Measurements from ENCODE around the gene STK32B. TPM values are rescaled to one million over a fixed set of nuclear protein-coding genes. Genes with fewer than 3 reads are reported as not detected.
"Not testable (repeated sequence)": the region's sequence is repeated elsewhere in the genome, so short reads cannot be mapped to it uniquely, and the experiment has no call there.

Gene STK32B
- total RNA-seq, result not detected

DNA sequence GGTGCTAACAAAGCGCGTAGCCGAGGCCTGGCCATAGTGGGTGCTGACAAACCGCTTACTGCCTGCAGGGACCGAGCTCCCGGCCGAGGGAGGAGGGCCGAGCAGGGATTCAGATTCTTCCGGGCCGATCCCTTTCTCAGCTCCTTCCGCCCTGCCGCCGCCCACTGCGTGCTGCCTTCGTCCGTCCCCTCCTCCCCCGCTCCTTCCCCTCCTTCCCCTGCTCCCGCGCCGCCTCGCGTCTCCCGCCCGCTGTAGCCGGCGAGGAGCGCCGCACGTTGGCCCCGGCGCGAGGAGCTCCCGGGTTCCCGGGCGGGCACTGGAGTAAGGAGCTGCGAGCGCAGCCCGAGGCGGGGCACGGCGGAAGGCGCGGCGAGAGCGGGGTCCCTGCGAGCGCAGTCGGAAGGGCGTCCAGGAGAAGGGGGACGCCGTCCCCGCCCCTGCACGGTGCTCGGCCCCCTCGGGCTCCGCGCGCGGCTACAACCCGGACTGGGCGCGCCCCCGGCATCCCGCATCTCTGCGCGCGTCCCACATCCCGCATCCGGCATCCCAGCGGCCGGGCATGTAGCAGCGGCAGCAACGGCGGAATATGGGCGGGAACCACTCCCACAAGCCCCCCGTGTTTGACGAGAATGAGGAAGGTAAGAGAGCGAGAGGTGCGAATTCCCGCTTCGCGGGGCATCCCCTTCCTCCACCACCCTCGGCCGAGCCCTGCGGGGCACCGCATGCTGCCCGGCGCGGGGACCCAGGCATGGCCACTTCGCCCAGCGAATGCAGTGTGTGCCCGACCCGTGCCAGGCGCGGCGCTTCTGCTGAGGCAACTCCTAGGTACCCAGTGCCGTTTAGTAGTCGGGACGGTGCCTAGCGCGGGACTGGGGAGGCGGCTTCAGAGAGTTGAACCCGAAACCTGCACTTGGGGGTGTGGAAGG is at the start of gene STK32B:
Gene STK32B, plus strand, starts transcription at position 203 of the 926 bp plus-strand sequence.
- Mint-ChIP-seq H3K36me3 (no peaks in the 10 kb centered on the region), H3K27me3 (peaks cover 30 to 33% of the 10 kb centered on the region in 2 donors), H3K27ac (no peak within 1 kb of the TSS), H3K4me1 (ENCODE audit: low read depth in 2 of 2) (peaks cover 5 to 13% of the 10 kb centered on the region in 2 donors), H3K4me3 (peak within 1 kb of the TSS; percentile 81), H3K9me3 (no peaks in the 10 kb centered on the region)
- DNase-seq (ENCODE audit: low spot score), result no peak
- peak; percentile 59 to 79 for ATAC-seq

DNA sequence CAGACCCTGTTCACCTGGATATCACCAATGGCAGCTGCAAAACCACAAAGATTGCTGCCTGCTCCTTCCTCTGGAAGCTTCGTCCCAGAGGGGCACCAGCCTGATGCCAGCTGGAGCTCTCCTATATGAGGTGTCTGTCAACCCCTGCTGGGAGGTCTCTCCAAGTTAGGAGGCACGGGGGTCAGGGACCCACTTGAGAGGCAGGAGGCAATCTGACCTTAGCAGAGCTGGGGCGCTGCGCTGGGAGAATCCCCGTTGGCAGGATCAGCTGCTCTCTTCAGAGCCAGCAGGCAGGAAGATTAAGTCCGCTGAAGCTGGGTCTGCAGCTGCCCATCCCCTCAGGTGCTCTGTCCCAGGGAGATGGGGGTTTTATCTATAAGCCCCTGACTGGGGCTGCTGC is 49.6 kb upstream of the STK32B start:
- peaks cover 40 to 49% of the 10 kb centered on the region in 2 donors for H3K27me3 Mint-ChIP-seq
- H3K27ac Mint-ChIP-seq; H3K36me3 Mint-ChIP-seq; H3K9me3 Mint-ChIP-seq; H3K4me3 Mint-ChIP-seq; DNase-seq (ENCODE audit: low spot score); ATAC-seq; H3K4me1 Mint-ChIP-seq (ENCODE audit: low read depth in 2 of 2): not testable (repeated sequence)

- ATAC-seq, result no peak
- Mint-ChIP-seq H3K27me3 (peaks cover 47 to 53% of the 10 kb centered on the region in 2 donors), H3K4me3 (no peak overlapping the region), H3K9me3 (no peaks in the 10 kb centered on the region), H3K36me3 (no peaks in the 10 kb centered on the region), H3K4me1 (ENCODE audit: low read depth in 2 of 2) (no peaks in the 10 kb centered on the region), H3K27ac (no peak overlapping the region)
- no peak for DNase-seq (ENCODE audit: low spot score)
Measured at GRCh38 chr4:5003372-5003857, 47.9 kb upstream of the STK32B start.

DNA sequence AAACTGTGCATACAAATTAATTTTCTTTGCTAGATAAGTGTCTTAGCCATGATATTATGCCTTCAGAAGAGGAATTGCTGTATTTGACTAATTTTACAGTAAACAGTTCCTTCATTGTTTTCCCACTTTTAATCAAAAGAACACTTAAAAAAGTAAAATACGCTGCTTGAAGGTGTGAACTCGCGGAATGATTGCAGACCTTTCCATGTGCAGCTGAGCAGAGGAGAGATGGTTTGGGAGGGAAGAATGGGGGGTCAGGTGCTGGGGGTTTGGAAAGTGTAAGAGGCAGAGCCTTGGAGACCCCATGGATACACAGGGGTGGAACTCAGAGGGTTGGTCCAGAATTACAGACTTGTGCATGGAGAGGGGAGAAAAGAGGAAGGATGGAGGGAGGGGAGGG is 47.4 kb upstream of the STK32B start:
- H3K27ac Mint-ChIP-seq, result no peak overlapping the region
- no peaks in the 10 kb centered on the region for H3K4me1 Mint-ChIP-seq (ENCODE audit: low read depth in 2 of 2)
- no peaks in the 10 kb centered on the region for H3K9me3 Mint-ChIP-seq
- ATAC-seq, result no peak
- no peaks in the 10 kb centered on the region for H3K36me3 Mint-ChIP-seq
- peaks cover 46 to 56% of the 10 kb centered on the region in 2 donors for H3K27me3 Mint-ChIP-seq
- no peak overlapping the region for H3K4me3 Mint-ChIP-seq
- no peak for DNase-seq (ENCODE audit: low spot score)

DNA sequence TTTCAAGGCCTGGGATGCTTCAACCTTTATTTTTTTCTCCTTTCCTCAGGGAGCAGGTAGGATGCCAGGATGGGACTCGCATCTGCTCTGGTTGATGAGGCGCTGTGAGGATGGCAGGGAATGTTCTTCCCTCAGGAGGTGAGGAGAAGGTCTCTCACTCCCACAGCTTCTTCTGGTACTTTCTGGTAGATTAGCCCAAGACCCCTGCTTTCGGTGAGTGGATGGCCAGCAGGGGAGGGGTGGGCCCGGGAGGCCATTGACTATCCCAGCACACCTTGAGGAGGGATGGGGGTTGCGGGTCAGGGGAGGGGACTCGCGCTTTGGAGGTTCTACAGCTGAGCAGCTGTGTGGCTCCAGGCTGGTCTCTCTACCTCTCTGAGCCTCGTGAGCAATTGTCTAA is 46.8 kb upstream of the STK32B start:
- no peak for ATAC-seq

GRCh38 chr4:5006932-5007331 is 44.3 kb upstream of the STK32B start:
- not testable (repeated sequence) for DNase-seq (ENCODE audit: low spot score); H3K27ac Mint-ChIP-seq; H3K4me1 Mint-ChIP-seq (ENCODE audit: low read depth in 2 of 2); H3K4me3 Mint-ChIP-seq; H3K9me3 Mint-ChIP-seq; H3K36me3 Mint-ChIP-seq; ATAC-seq
- peaks cover 44 to 55% of the 10 kb centered on the region in 2 donors for H3K27me3 Mint-ChIP-seq

More for the DNA sequence above, 46.8 kb upstream of the STK32B start:
- Mint-ChIP-seq H3K4me1 (ENCODE audit: low read depth in 2 of 2) (no peaks in the 10 kb centered on the region), H3K27ac (no peak overlapping the region), H3K4me3 (no peak overlapping the region), H3K9me3 (no peaks in the 10 kb centered on the region), H3K27me3 (peaks cover 44 to 56% of the 10 kb centered on the region in 2 donors), H3K36me3 (no peaks in the 10 kb centered on the region)
- DNase-seq (ENCODE audit: low spot score), result no peak

DNA sequence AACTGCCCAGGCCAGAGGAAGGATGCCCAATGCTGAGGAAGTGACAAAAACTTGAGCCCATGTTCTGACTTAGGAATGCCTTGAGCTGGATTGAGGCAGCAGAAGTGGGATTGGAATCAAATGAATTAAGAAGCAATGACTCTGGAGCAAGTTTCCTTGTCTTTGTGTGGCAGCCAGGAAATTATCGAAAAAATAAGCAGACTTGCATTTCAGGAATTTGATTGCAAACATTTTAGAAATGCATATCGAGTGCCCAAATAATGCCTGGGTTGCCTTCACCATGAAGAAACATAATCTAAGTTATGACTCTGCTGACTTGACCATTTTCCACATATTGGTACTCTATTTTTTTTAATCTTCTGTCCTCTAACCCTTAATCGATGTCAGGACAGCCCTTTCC is 41.5 kb upstream of the STK32B start:
- Mint-ChIP-seq H3K4me3 (no peak overlapping the region), H3K4me1 (ENCODE audit: low read depth in 2 of 2) (no peaks in the 10 kb centered on the region), H3K27ac (no peak overlapping the region), H3K9me3 (no peaks in the 10 kb centered on the region), H3K36me3 (no peaks in the 10 kb centered on the region), H3K27me3 (peaks cover 34 to 54% of the 10 kb centered on the region in 2 donors)
- DNase-seq (ENCODE audit: low spot score), result no peak
- ATAC-seq, result no peak

GRCh38 chr4:5010984-5011383 is 40.3 kb upstream of the STK32B start:
- Mint-ChIP-seq H3K9me3 (no peaks in the 10 kb centered on the region), H3K4me3 (no peak overlapping the region), H3K27ac (no peak overlapping the region), H3K27me3 (peaks cover 33 to 54% of the 10 kb centered on the region in 2 donors), H3K4me1 (ENCODE audit: low read depth in 2 of 2) (no peaks in the 10 kb centered on the region), H3K36me3 (no peaks in the 10 kb centered on the region)
- ATAC-seq (no peak), DNase-seq (ENCODE audit: low spot score) (no peak)

DNA sequence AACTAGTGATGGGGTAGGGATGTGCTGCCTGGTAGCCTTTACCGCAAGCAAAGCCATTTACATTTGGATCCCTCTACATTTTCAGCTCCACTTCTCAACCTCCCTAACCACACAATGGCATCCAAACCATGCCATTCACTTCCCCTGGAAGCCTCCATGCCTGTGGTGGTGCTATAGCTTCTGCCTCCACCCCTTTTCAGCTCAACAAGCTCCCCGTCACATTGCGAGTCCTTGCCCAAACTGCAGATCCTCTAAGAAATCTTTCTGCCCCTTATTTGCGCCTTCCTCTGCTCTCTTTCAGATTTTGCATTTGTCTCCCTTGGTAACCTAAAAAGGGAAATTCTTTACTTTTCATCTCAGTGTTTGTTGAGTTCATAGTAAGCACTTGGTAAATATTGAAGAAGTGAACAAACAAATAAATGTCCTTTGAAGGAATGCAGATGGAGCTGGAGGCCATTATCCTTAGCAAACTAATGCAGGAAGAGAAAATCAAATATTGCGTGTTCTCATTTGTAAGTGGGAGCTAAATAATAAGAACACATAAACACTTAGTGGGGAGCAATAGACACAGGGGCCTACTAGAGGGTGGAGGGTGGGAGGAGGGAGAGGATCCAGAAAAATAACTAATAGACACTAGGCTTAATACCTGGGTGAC is 38.9 kb upstream of the STK32B start:
- Mint-ChIP-seq H3K4me3 (no peak overlapping the region), H3K27me3 (peaks cover 29 to 43% of the 10 kb centered on the region in 2 donors), H3K9me3 (no peaks in the 10 kb centered on the region), H3K27ac (no peak overlapping the region), H3K36me3 (no peaks in the 10 kb centered on the region), H3K4me1 (ENCODE audit: low read depth in 2 of 2) (no peaks in the 10 kb centered on the region)
- DNase-seq (ENCODE audit: low spot score) (no peak), ATAC-seq (no peak)

- H3K4me3 Mint-ChIP-seq, result no peak overlapping the region
- no peak overlapping the region for H3K27ac Mint-ChIP-seq
- H3K27me3 Mint-ChIP-seq, result peaks cover 26 to 46% of the 10 kb centered on the region in 2 donors
- H3K9me3 Mint-ChIP-seq, result no peaks in the 10 kb centered on the region
- no peaks in the 10 kb centered on the region for H3K4me1 Mint-ChIP-seq (ENCODE audit: low read depth in 2 of 2)
- DNase-seq (ENCODE audit: low spot score), result no peak
- no peaks in the 10 kb centered on the region for H3K36me3 Mint-ChIP-seq
- no peak for ATAC-seq
Measured at GRCh38 chr4:5012958-5013357, 38.3 kb upstream of the STK32B start.

- Mint-ChIP-seq H3K4me3 (no peak overlapping the region), H3K9me3 (no peaks in the 10 kb centered on the region), H3K27ac (no peak overlapping the region)
Measured at GRCh38 chr4:5014007-5014682, 37.1 kb upstream of the STK32B start.

GRCh38 chr4:5018096-5018495 is 33.2 kb upstream of the STK32B start:
- Mint-ChIP-seq H3K36me3 (no peaks in the 10 kb centered on the region), H3K27ac (no peak overlapping the region), H3K4me3 (no peak overlapping the region), H3K9me3 (no peaks in the 10 kb centered on the region), H3K4me1 (ENCODE audit: low read depth in 2 of 2) (peaks cover 0 to 6% of the 10 kb centered on the region in 2 donors), H3K27me3 (peaks cover 8 to 27% of the 10 kb centered on the region in 2 donors)
- no peak for DNase-seq (ENCODE audit: low spot score)
- no peak for ATAC-seq

More at GRCh38 chr4:5014007-5014682, 37.1 kb upstream of the STK32B start:
- Mint-ChIP-seq H3K27me3 (peaks cover 19 to 44% of the 10 kb centered on the region in 2 donors), H3K4me1 (ENCODE audit: low read depth in 2 of 2) (peaks cover 0 to 2% of the 10 kb centered on the region in 2 donors), H3K36me3 (no peaks in the 10 kb centered on the region)
- DNase-seq (ENCODE audit: low spot score) (no peak), ATAC-seq (no peak)

DNA sequence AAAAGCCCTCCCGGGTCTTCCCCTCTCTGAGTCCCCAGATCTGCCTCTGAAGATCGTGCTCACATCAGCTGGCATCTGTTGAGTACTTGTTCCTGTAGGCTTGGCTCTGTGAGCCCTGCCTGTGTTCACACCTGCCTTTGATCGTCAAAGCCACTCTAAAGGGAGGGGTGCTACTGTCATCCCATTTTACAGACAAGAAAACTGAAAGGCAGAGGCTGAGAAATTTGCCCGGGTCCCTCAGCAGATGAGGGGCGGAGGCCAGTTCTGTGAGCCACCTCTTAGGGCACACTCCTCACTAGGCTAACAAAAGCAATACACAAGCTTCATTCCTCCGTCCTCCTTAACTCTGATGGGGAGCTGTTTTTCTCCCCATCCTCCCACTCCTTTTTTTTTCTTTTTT is 32.7 kb upstream of the STK32B start:
- no peak for DNase-seq (ENCODE audit: low spot score)
- Mint-ChIP-seq H3K4me1 (ENCODE audit: low read depth in 2 of 2) (peaks cover 0 to 6% of the 10 kb centered on the region in 2 donors), H3K27me3 (peaks cover 8 to 22% of the 10 kb centered on the region in 2 donors), H3K27ac (no peak overlapping the region), H3K4me3 (no peak overlapping the region), H3K9me3 (no peaks in the 10 kb centered on the region), H3K36me3 (no peaks in the 10 kb centered on the region)
- ATAC-seq, result no peak
